Measurements from ENCODE around the gene PXMP2. TPM values are rescaled to one million over a fixed set of nuclear protein-coding genes. Genes with fewer than 3 reads are reported as not detected.
"Not testable (repeated sequence)": the region's sequence is repeated elsewhere in the genome, so short reads cannot be mapped to it uniquely, and the experiment has no call there.

PXMP2 gene
- total RNA-seq, 1 experiment from 2014 or later, result 59.0 TPM

DNA sequence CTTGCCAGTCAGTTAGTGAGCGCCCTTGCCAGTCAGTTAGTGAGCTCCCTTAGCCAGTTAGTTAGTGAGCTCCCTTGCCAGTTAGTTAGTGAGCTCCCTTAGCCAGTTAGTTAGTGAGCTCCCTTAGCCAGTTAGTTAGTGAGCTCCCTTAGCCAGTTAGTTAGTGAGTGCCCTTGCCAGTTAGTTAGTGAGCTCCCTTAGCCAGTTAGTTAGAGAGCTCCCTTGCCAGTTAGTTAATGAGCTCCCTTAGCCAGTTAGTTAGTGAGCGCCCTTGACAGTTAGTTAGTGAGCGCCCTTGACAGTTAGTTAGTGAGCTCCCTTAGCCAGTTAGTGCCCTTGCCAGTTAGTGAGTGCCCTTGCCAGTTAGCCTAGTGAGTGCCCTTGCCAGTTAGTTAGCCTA, 7.5 kb downstream of the PXMP2 start:
- not testable (repeated sequence) for DNase-seq (ENCODE audit: low read depth)

GRCh38 chr12:132695431-132695830, 8.0 kb downstream of the PXMP2 start:
- no peak for DNase-seq (ENCODE audit: low read depth)

- DNase-seq (ENCODE audit: low read depth), result no peak
These were observed 11.0 kb downstream of the PXMP2 start for GRCh38 chr12:132698341-132698740.

- no peak for DNase-seq (ENCODE audit: low read depth)
These were observed 12.9 kb downstream of the PXMP2 start for GRCh38 chr12:132700212-132700822.

DNA sequence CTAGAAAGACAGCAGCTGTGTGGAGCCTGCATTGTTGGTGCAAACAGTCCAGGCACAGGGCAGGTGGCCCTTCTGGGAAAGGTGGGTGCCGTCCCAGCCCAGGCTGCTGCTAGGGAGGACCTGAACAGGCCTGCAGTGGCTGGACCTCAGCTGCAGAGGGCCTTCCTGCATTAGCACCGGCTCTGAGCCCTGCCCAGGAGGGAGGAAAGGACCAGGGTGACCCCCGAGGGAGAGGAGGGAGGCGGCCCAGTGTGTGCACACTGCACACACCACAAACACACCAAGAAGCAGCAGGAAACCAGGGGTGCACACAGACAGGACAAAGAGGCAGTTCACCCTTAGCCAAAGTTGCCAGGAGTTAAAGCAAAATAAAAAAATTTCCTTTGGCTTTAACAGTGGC, 15.3 kb downstream of the PXMP2 start:
- no peak for DNase-seq (ENCODE audit: low read depth)

DNA sequence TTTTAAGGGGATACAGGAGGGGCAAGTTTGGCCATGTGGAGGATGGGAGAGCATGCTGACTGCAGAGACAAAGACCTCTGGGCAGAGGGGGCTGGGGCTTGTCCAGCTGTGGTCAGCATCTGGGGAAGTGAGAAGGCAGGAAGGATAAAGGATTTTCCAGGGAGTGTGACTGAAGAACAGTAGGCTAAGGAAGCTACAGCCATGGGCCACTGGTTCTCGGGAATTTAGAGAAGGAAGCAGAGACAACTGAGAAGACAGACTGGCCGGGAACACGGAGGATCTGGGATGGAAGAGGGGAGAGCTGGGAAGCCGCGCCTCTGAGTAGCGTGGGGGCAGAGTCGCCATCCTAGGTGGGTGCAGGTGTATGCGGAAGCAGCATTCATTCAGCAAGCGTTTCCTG, 16.3 kb downstream of the PXMP2 start:
- DNase-seq (ENCODE audit: low read depth), result no peak

GRCh38 chr12:132707241-132707640, 19.9 kb downstream of the PXMP2 start:
- no peak for DNase-seq (ENCODE audit: low read depth)

DNA sequence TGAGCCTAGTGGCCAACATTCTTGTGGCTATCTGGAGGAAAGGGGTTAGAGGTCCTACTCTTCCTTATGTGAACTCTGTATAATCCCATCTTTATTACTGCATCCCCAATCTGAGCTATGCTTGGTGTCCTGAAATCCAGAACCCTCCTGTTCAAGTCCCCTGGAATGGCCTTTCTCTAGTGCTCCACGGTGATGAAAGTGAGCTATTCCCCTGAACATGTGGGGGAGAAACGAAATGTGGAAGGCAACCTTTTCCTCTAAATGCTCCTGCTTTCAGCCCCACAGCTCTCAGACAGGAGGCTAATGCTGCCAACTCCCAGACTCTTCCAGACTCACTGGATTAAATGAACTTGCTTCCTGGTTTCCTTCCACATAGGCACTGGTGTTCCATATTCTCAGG, 20.8 kb downstream of the PXMP2 start:
- no peak for DNase-seq (ENCODE audit: low read depth)

GRCh38 chr12:132710043-132710404, 22.6 kb downstream of the PXMP2 start:
- DNase-seq (ENCODE audit: low read depth), result no peak

- peak; percentile 74 for DNase-seq (ENCODE audit: low read depth)
These were observed 23.2 kb downstream of the PXMP2 start, which contains the start of gene PGAM5 for GRCh38 chr12:132710405-132711079. TSS of gene PGAM5 (plus strand) at chr12:132710842. CDS start at chr12:132710877, 35 bp downstream.

DNA sequence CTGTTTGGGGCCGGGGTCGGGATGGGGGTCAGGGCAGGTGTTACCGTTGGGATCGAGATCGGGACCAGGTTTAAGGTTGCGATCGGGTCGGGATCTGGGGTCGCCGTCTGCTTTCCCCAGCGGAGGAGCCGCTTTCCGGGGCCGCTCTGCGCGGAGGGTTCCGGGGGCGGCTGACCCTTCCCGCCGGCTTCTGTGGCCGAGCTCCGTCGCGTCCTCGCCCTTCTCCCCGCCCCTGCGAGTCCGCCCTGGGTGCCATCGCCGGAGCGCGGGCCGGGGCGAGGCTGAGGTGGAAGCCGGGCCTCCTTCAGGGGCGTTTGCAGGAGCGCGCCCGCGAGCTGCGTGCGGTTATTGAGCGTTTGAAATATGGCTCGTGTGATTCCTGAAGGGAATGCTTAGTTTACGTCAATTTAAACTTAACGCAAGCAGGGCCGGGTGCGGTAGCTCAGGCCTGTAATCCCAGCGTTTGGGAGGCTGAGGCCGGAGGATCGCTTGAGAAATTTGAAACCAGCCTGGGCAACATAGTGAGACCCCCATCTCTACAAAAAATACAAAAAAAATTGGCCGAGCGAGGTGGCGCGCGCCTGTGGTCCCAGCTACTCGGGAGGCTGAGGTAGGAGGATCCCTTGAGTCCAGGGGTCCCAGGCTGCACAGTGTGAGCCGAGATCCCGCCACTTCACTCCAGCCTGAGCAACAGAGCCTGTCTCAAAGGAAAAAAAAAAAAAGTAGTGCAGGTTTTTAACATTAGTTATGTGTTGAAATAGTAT, 23.9 kb downstream of the PXMP2 start:
- no peak for DNase-seq (ENCODE audit: low read depth)

- DNase-seq (ENCODE audit: low read depth), result no peak
These were observed 25.7 kb downstream of the PXMP2 start for GRCh38 chr12:132713123-132713522.

DNA sequence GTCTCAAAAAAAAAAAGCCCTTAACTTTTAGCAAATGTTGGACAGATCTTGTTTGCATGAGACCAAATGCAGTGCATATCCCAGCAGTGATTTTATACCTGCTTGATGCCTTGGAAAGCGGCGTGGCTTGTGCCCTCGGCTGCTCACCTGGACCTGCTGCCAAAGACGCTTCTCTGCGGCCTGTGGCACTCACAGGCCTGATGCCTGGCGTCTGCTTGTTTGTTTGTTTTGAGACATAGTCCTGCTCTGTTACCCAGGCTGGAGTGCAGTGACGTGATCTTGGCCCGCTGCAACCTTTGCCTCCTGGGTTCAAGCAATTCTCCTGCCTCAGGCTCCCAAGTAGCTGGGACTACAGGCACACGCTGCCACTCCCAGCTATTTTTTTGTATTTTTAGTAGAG, 28.5 kb downstream of the PXMP2 start:
- DNase-seq (ENCODE audit: low read depth), result no peak

GRCh38 chr12:132716356-132716755, 29.0 kb downstream of the PXMP2 start:
- DNase-seq (ENCODE audit: low read depth), result no peak

GRCh38 chr12:132717011-132717410, 29.6 kb downstream of the PXMP2 start:
- no peak for DNase-seq (ENCODE audit: low read depth)

GRCh38 chr12:132717531-132718387, 30.4 kb downstream of the PXMP2 start:
- no peak for DNase-seq (ENCODE audit: low read depth)

DNA sequence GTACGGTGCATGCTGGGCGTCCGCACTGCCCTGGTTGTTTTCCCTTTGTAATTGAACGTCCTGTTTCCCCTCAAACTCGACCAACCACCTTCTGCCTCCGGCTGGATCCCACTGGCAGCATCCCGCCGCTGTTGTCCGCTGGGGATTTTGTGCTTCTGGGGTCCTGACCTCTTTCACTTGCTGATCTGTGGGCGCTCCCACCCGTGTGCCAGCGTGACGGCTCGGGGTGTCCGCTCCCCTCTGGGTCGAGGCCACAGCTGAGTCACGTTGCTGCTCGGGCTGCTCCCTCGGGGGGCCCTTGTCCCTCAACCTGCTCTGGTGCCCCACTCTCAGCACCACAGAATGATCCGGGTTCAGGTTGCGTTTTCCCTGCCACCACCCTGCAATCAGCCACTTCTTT, 31.3 kb downstream of the PXMP2 start:
- no peak for DNase-seq (ENCODE audit: low read depth)

DNA sequence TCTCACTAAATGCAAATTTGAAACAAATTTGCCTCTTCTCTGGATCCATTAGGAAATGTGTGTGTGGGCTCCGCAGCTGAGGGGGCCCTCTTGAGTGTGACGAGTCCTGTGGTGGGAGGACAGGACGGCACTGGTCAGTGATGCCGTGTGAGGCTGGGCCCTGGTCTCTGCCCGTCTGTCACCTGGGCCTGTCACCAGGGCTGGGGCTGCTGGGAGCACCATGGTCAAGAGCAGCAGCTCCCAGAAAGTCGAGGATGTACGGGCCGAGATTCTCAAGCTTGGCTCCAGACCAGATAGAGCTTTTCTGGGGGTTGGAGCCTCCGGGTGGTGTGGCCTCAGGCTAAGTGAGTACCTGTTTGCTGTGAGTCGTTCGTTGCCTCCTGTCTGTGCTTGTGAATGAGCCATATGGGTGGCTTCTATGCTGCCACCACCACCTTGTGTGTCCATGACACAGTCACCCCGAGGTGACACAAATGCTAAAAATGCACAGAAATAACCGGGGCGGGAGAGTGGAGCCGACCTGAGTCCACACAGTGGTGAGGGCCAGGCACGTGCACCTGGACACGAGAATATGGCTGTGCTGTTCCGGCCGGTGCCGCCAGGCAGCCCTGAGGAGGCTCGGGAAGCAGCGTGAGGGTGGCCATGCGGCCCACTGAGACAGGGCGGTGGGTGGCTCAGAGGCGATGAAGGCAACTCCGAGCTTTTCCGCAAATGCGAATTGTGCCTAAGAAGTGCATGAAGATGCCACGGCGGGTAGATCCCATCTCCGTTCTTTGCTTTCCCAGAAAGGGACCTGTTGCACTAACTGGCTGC, 32.0 kb downstream of the PXMP2 start:
- DNase-seq (ENCODE audit: low read depth), result no peak

DNA sequence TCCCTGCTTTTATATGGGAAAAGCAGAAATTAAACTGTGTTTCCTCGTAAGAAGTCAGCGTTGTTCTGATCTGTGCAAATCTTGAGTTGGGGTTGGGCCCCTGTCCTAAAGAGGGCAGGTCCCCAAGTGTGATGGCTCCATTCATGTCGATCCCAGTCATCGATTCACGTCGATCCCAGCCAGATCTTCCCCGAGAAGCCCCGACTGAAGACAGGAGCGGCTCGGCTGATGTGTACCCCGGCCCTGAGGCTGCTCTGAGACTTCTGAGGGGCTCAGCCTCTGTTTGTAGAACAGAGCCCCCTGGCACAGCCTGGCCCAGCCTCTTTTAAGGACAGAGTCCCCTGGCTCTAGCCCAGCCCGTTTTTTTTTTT, 32.6 kb downstream of the PXMP2 start:
- no peak for DNase-seq (ENCODE audit: low read depth)

DNA sequence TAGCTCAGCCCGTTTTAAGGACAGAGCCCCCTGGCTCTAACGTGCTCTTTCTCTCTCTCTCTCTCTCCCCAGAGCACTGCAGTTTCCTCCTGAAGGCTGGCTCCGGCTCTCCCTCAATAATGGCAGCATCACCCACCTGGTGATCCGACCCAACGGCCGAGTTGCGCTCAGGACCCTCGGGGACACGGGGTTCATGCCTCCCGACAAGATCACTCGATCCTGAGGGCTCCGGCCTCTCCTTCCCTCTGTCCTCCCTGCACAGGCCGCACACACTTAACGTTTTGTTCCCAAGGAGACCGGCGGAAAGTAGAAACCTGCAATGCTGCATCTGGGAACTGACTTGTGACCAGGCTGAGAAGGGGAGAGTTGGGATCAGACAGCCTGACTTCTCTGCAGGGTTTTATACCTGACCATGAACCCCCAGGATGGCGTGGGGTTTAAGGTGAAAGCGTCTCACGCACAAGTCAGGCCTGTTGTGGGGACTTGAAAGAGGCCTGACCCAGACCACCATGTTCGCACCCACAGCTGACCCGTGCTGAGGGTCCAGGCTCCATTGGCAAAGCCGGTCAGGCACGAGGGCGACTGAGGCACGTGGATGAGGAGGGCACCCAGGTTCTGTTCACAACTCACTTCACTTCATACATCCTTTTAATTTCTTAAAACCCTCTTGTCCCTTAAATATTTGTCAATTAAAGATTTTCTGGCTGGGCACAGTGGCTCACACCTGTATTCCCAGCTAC, 33.4 kb downstream of the PXMP2 start:
- no peak for DNase-seq (ENCODE audit: low read depth)

Measured in RPMI7951 (cell line).